Measurements from ENCODE around the gene FTSJ3.

DNA sequence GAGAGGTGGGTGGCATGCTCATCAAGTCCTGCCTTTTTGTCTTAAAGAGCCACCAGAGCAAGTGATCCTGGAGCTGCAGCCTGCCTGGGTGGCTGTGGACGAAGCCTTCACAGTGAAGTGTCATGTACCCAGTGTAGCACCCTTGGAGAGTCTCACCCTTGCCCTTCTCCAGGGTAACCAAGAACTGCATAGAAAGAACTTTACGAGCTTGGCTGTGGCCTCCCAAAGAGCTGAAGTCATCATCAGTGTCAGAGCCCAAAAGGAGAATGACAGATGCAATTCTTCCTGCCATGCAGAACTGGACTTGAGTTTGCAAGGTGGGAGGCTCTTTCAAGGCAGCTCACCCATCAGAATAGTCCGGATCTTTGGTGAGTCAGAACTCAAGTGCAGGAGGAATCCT is 31.8 kb upstream of the FTSJ3 start:
- TF ChIP-seq POLR2AphosphoS5 (IDR thresholded peaks at IDR 0.05; ENCODE audit: low read depth, low read length) (no peak), CHD2 (IDR thresholded peaks at IDR 0.05; ENCODE audit: low read length, partially characterized antibody) (no peak), GATA2 (CRISPR knock-in tag; IDR thresholded peaks at IDR 0.05) (no peak), FOXM1 (IDR thresholded peaks at IDR 0.05; ENCODE audit: low read depth) (no peak), NFIC (IDR thresholded peaks at IDR 0.05; ENCODE audit: borderline replicate concordance) (no peak)
- TF ChIP-seq, protein P1, sequence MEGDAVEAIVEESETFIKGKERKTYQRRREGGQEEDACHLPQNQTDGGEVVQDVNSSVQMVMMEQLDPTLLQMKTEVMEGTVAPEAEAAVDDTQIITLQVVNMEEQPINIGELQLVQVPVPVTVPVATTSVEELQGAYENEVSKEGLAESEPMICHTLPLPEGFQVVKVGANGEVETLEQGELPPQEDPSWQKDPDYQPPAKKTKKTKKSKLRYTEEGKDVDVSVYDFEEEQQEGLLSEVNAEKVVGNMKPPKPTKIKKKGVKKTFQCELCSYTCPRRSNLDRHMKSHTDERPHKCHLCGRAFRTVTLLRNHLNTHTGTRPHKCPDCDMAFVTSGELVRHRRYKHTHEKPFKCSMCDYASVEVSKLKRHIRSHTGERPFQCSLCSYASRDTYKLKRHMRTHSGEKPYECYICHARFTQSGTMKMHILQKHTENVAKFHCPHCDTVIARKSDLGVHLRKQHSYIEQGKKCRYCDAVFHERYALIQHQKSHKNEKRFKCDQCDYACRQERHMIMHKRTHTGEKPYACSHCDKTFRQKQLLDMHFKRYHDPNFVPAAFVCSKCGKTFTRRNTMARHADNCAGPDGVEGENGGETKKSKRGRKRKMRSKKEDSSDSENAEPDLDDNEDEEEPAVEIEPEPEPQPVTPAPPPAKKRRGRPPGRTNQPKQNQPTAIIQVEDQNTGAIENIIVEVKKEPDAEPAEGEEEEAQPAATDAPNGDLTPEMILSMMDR (IDR thresholded peaks at IDR 0.05), result no peak
- TF ChIP-seq, protein P2, sequence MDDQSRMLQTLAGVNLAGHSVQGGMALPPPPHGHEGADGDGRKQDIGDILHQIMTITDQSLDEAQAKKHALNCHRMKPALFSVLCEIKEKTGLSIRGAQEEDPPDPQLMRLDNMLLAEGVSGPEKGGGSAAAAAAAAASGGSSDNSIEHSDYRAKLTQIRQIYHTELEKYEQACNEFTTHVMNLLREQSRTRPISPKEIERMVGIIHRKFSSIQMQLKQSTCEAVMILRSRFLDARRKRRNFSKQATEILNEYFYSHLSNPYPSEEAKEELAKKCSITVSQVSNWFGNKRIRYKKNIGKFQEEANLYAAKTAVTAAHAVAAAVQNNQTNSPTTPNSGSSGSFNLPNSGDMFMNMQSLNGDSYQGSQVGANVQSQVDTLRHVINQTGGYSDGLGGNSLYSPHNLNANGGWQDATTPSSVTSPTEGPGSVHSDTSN (IDR thresholded peaks at IDR 0.05), result no peak
